Measurements from ENCODE around the gene KDM4B. TPM values are rescaled to one million over a fixed set of nuclear protein-coding genes. Genes with fewer than 3 reads are reported as not detected.

Gene KDM4B
- total and polyA plus RNA-seq, 4 donors, result 3.2 to 19.7 (median 12.9) TPM

DNA sequence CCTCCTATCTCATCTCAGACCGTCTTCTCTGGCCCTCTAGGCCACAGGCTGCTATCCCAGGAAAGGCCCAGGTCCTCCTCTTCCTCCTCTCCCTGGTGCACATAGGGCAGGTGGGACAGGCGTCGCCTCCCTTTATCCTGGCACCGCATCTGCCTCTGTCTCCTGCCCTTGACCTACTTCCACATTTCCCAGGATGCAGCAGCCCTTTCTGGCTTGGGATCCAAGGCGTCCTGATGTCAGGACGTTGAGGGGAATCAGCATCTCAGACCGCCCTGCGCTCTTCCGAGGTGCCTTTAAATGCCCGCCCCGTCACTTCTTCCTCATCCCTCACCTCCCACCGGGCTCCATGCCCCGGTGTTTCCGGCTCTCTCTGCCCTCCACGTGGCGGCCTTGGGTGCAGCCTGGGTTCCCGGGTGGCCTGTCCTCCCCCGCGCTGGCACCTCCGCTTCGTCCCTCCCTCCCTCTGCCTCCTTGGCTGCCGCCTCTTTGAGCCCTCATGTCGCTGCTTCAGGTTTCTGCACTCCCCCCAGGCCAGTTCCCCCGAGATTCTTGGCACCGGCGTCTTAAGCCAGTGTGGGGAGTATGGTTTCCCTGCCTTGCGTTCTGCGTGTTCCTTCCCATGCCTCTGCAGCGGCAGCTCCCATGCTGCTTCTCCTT, 66.3 kb downstream of the KDM4B start (continued):
- no peak for TF ChIP-seq FOXA2 (IDR thresholded peaks at IDR 0.05)
- TF ChIP-seq, protein P1, sequence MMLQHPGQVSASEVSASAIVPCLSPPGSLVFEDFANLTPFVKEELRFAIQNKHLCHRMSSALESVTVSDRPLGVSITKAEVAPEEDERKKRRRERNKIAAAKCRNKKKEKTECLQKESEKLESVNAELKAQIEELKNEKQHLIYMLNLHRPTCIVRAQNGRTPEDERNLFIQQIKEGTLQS (IDR thresholded peaks at IDR 0.05), result no peak
- no peak for TF ChIP-seq SP1 (IDR thresholded peaks at IDR 0.05)
- TF ChIP-seq, protein P2, sequence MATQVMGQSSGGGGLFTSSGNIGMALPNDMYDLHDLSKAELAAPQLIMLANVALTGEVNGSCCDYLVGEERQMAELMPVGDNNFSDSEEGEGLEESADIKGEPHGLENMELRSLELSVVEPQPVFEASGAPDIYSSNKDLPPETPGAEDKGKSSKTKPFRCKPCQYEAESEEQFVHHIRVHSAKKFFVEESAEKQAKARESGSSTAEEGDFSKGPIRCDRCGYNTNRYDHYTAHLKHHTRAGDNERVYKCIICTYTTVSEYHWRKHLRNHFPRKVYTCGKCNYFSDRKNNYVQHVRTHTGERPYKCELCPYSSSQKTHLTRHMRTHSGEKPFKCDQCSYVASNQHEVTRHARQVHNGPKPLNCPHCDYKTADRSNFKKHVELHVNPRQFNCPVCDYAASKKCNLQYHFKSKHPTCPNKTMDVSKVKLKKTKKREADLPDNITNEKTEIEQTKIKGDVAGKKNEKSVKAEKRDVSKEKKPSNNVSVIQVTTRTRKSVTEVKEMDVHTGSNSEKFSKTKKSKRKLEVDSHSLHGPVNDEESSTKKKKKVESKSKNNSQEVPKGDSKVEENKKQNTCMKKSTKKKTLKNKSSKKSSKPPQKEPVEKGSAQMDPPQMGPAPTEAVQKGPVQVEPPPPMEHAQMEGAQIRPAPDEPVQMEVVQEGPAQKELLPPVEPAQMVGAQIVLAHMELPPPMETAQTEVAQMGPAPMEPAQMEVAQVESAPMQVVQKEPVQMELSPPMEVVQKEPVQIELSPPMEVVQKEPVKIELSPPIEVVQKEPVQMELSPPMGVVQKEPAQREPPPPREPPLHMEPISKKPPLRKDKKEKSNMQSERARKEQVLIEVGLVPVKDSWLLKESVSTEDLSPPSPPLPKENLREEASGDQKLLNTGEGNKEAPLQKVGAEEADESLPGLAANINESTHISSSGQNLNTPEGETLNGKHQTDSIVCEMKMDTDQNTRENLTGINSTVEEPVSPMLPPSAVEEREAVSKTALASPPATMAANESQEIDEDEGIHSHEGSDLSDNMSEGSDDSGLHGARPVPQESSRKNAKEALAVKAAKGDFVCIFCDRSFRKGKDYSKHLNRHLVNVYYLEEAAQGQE (IDR thresholded peaks at IDR 0.05), result no peak

DNA sequence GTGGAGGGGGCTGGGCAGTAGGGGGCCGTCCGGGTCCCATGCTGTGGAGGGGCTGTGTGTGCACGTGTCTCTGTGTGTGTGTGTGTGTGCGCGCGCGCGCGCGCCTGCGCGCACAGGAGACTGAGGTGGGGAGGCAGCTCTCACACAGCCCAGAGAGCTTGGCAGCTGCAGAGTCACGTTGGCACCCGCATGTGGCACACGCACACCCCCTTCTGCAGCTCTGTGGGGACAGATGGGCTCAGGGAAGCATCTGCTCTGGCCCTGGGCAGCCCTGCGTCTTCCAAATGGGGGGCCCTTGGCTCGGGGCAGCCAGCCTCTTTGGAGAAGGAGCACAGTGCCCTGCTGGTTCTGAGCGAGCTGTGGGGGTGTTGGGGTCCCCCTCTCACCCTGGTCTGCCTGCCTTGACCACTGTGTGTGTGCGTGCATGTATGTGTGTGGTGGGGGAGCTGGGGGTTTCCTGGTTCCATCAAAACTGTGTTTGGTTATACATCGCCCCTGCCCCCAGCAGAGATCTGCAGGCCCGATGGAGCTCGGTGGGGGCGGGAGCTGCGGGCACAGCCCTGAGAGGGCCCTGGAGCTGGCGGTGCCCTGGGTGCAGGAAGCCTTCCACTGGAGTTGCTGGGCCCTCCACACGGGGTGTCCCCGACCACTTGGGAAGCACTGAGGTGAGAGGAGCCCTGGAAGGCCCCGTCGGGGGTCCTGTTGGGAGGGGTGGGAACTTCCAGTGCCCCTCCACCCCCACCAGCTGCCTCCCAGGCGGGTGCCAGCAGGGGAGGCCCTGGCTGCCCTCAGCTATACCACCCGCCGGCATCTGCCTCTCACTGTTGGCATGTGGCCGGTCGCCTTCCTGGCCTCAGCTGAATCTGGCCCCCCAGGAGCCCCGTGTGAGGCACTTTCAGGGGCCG, 67.1 kb downstream of the KDM4B start:
- no peak overlapping the region for H3K27ac ChIP-seq (ENCODE audit: low read depth in 1 of 2, low read length in 2 of 2)
- WGBS, result 90% methylated on average over 36 of the region's 36 CpGs

More for the DNA sequence above, 67.1 kb downstream of the KDM4B start:
- no peaks in the 10 kb centered on the region for H3K27me3 ChIP-seq (ENCODE audit: control insufficient read depth in 4 of 4, insufficient read depth in 4 of 4, low read length in 3 of 4)
- H3K4me1 ChIP-seq (ENCODE audit: control insufficient read depth in 4 of 4, insufficient read depth in 4 of 4, low read length in 3 of 4), result no peaks in the 10 kb centered on the region
- TF ChIP-seq, protein P2 (IDR thresholded peaks at IDR 0.05), result no peak
- no peak for TF ChIP-seq NR2F2 (IDR thresholded peaks at IDR 0.05)
- no peak for TF ChIP-seq JUND (IDR thresholded peaks at IDR 0.05)
- no peak for TF ChIP-seq FOXA2 (IDR thresholded peaks at IDR 0.05)
- no peak for TF ChIP-seq RXRA (IDR thresholded peaks at IDR 0.05)
- TF ChIP-seq, protein P3, sequence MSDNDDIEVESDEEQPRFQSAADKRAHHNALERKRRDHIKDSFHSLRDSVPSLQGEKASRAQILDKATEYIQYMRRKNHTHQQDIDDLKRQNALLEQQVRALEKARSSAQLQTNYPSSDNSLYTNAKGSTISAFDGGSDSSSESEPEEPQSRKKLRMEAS (IDR thresholded peaks at IDR 0.05), result no peak
- no peak for TF ChIP-seq HNF4A (conservative IDR thresholded peaks at IDR 0.05)
- TF ChIP-seq, protein P4, sequence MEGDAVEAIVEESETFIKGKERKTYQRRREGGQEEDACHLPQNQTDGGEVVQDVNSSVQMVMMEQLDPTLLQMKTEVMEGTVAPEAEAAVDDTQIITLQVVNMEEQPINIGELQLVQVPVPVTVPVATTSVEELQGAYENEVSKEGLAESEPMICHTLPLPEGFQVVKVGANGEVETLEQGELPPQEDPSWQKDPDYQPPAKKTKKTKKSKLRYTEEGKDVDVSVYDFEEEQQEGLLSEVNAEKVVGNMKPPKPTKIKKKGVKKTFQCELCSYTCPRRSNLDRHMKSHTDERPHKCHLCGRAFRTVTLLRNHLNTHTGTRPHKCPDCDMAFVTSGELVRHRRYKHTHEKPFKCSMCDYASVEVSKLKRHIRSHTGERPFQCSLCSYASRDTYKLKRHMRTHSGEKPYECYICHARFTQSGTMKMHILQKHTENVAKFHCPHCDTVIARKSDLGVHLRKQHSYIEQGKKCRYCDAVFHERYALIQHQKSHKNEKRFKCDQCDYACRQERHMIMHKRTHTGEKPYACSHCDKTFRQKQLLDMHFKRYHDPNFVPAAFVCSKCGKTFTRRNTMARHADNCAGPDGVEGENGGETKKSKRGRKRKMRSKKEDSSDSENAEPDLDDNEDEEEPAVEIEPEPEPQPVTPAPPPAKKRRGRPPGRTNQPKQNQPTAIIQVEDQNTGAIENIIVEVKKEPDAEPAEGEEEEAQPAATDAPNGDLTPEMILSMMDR (IDR thresholded peaks at IDR 0.05; ENCODE audit: low read depth, low read length, missing input control), result no peak
- TF ChIP-seq EGR1 (IDR thresholded peaks at IDR 0.05; ENCODE audit: low read depth in 2 of 2), result no peak
- no peak for TF ChIP-seq TAF1 (conservative IDR thresholded peaks at IDR 0.05)
- TF ChIP-seq SP1 (IDR thresholded peaks at IDR 0.05), result no peak
- TF ChIP-seq, protein P5, sequence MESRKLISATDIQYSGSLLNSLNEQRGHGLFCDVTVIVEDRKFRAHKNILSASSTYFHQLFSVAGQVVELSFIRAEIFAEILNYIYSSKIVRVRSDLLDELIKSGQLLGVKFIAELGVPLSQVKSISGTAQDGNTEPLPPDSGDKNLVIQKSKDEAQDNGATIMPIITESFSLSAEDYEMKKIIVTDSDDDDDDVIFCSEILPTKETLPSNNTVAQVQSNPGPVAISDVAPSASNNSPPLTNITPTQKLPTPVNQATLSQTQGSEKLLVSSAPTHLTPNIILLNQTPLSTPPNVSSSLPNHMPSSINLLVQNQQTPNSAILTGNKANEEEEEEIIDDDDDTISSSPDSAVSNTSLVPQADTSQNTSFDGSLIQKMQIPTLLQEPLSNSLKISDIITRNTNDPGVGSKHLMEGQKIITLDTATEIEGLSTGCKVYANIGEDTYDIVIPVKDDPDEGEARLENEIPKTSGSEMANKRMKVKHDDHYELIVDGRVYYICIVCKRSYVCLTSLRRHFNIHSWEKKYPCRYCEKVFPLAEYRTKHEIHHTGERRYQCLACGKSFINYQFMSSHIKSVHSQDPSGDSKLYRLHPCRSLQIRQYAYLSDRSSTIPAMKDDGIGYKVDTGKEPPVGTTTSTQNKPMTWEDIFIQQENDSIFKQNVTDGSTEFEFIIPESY (IDR thresholded peaks at IDR 0.05), result no peak
- no peak for TF ChIP-seq GABPA (IDR thresholded peaks at IDR 0.05 in 1 of 2, conservative IDR thresholded peaks at IDR 0.05 in 1 of 2)
- no peak for TF ChIP-seq FOXA1 (IDR thresholded peaks at IDR 0.05)
- H3K4me3 ChIP-seq (ENCODE audit: low read depth in 1 of 3, low read length in 3 of 3), result no peak overlapping the region
- no peak overlapping the region for H3K9ac ChIP-seq (ENCODE audit: low read depth in 1 of 2, low read length in 2 of 2)
- H3K9me3 ChIP-seq (ENCODE audit: control insufficient read depth in 4 of 4, low read length in 3 of 4), result no peaks in the 10 kb centered on the region
- peaks cover 6 to 30% (median 15%) of the 10 kb centered on the region in 4 donors for H3K36me3 ChIP-seq (ENCODE audit: control insufficient read depth in 4 of 4, insufficient read depth in 3 of 4, low read depth in 1 of 4, low read length in 3 of 4)
- no peak for DNase-seq (ENCODE audit: low spot score)
